ES-I3 (cell line): ENCODE data around the gene STON2.
"Not testable (repeated sequence)": the region's sequence is repeated elsewhere in the genome, so short reads cannot be mapped to it uniquely, and the experiment has no call there.

Experiments used
- H3K36me3 ChIP-seq: 2 replicates; pipeline ENCODE4 v1.6.1; 2013; ENCODE audit warnings: mild to moderate bottlenecking, low read length, control low read depth, moderate library complexity; ENCODE audit not compliant: insufficient read depth
- H3K4me1 ChIP-seq: 2 replicates; pipeline ENCODE4 v1.6.1; 2013; ENCODE audit warnings: mild to moderate bottlenecking, control low read depth, low read length; ENCODE audit not compliant: insufficient read depth
- H3K9ac ChIP-seq: 2 replicates; pipeline ENCODE4 v1.6.1; 2013; ENCODE audit warnings: low read depth, mild to moderate bottlenecking, low read length, moderate library complexity
- H3K9me3 ChIP-seq: 2 replicates; pipeline ENCODE4 v1.6.1; 2013; ENCODE audit warnings: mild to moderate bottlenecking, low read length, moderate library complexity; ENCODE audit not compliant: control insufficient read depth, insufficient read depth

STON2 gene

GRCh38 chr14:81256289-81256960 lies 143.7 kb downstream of the STON2 start:
- H3K9me3 ChIP-seq: no peaks in the 10 kb centered on the region
- H3K4me1 ChIP-seq: no peaks in the 10 kb centered on the region
- H3K36me3 ChIP-seq: no peaks in the 10 kb centered on the region
- no peak overlapping the region for H3K9ac ChIP-seq

GRCh38 chr14:81252278-81252677 lies 147.8 kb downstream of the STON2 start:
- Histone ChIP-seq H3K36me3 (no peaks in the 10 kb centered on the region), H3K4me1 (no peaks in the 10 kb centered on the region), H3K9ac (no peak overlapping the region), H3K9me3 (no peaks in the 10 kb centered on the region)

GRCh38 chr14:81247271-81247766 lies 152.8 kb downstream of the STON2 start:
- Histone ChIP-seq H3K36me3 (no peaks in the 10 kb centered on the region), H3K4me1 (no peaks in the 10 kb centered on the region), H3K9ac (no peak overlapping the region), H3K9me3 (peaks cover 7% of the 10 kb centered on the region; the same call in 1 of the 2 replicates)

- no peak overlapping the region for H3K9ac ChIP-seq
- H3K4me1 ChIP-seq: no peaks in the 10 kb centered on the region
Measured at GRCh38 chr14:81246461-81247270, 153.5 kb downstream of the STON2 start.

GRCh38 chr14:81245771-81246170 lies 154.4 kb downstream of the STON2 start:
- H3K4me1 ChIP-seq: no peaks in the 10 kb centered on the region
- no peaks in the 10 kb centered on the region for H3K36me3 ChIP-seq
- H3K9ac ChIP-seq: no peak overlapping the region
- peaks cover 7% of the 10 kb centered on the region; the same call in 1 of the 2 replicates for H3K9me3 ChIP-seq

More at GRCh38 chr14:81246461-81247270, 153.5 kb downstream of the STON2 start:
- Histone ChIP-seq H3K36me3 (no peaks in the 10 kb centered on the region), H3K9me3 (peaks cover 7% of the 10 kb centered on the region; the same call in 1 of the 2 replicates)

DNA sequence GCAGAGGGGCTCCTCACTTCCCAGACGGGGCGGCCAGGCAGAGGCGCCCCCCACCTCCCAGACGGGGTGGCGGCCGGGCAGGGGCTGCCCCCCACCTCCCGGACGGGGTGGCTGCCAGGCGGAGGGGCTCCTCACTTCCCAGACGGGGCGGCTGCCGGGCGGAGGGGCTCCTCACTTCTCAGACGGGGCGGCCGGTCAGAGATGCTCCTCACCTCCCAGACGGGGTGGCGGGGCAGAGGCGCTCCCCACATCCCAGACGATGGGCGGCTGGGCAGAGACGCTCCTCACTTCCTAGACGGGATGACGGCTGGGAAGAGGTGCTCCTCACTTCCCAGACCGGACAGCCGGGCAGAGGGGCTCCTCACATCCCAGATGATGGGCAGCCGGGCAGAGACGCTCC lies 155.7 kb downstream of the STON2 start:
- not testable (repeated sequence) for H3K4me1 ChIP-seq

GRCh38 chr14:81243499-81243898 lies 156.6 kb downstream of the STON2 start:
- Histone ChIP-seq H3K9ac (no peak overlapping the region), H3K9me3 (peaks cover 7% of the 10 kb centered on the region; the same call in 1 of the 2 replicates), H3K4me1 (no peaks in the 10 kb centered on the region), H3K36me3 (no peaks in the 10 kb centered on the region)

More for the DNA sequence above, 155.7 kb downstream of the STON2 start:
- H3K9ac ChIP-seq, H3K9me3 ChIP-seq, H3K36me3 ChIP-seq: not testable (repeated sequence)

DNA sequence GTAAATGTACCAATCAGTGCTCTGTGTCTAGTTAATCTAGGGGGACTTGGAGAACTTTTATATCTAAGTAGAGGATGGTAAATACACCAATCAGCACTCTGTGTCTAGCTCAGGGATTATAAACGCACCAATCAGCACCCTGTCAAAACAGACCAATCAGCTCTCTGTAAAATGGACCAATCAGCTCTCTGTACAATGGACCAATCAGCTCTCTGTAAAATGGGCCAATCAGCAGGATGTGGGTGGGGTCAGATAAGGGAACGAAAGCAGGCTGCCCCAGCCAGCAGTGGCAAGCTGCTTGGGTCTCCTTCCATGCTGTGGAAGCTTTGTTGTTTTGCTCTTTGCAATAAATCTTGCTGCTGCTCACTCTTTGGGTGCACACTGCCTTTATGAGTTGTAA lies 163.3 kb downstream of the STON2 start:
- H3K36me3 ChIP-seq, H3K9ac ChIP-seq, H3K9me3 ChIP-seq, H3K4me1 ChIP-seq: not testable (repeated sequence)

GRCh38 chr14:81236138-81236537 lies 164.0 kb downstream of the STON2 start:
- H3K9ac ChIP-seq: no peak overlapping the region
- no peaks in the 10 kb centered on the region for H3K36me3 ChIP-seq
- H3K9me3 ChIP-seq: no peaks in the 10 kb centered on the region
- no peaks in the 10 kb centered on the region; the same call in 1 of the 2 replicates for H3K4me1 ChIP-seq

DNA sequence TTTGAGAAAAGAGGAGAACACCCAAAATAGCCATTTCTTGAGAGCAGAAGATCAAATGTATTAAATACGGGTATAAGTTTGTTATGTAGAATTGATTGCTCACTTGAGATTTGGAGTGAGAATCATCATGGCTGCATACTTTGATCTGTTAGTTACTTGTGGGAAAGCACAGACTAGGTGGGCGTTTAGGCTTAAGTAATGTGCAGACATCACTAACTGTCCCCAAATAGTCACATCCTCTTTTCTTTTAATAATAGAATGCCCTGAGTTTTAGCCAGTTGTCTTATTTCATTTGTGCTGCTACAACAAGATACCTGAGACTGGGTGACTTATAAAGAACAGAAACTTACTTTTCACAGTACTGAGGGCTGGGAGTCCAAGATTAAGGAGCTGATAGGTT lies 165.0 kb downstream of the STON2 start:
- no peaks in the 10 kb centered on the region for H3K36me3 ChIP-seq
- H3K9ac ChIP-seq: no peak overlapping the region
- H3K4me1 ChIP-seq: no peaks in the 10 kb centered on the region; the same call in 1 of the 2 replicates
- no peaks in the 10 kb centered on the region for H3K9me3 ChIP-seq

DNA sequence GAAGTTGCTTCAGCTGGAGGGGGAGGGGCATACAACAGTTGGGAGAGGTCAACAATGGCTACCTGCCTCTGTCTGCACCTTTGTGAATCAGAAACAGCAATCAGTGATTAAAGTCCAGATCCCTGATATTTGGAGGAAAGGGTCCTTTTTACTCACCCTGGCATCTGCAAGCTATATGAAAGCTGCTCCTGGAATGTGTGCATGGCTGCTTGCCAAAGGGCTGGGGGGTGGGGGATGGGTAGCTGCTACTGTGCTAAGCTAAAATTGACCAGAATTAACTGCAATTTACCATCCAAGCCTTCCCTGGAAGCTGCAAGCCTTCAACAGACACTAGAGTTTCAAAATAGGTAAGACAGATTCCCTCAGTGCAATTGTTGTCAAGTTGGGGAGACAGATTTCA lies 165.8 kb downstream of the STON2 start:
- Histone ChIP-seq H3K36me3 (no peaks in the 10 kb centered on the region), H3K9me3 (no peaks in the 10 kb centered on the region), H3K4me1 (no peaks in the 10 kb centered on the region; the same call in 1 of the 2 replicates), H3K9ac (no peak overlapping the region)

DNA sequence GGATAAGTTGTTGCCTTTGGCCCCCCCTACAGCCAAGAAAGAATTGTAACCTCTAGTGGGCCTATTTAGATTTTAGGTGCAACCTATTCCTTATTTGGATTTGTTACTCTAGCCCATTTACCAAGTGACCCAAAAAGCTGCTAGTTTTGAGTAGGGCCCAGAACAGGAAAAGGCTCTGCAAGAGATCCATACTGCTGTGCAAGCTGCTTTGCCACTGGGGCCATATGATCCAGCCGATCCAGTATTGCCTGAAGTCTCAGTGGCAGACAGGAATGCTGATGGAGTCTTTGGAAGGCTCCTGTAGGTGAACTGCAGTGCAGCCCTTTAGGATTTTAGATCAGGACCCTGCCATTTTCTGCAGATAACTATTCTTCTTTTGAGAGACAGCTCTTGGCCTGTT lies 166.5 kb downstream of the STON2 start:
- Histone ChIP-seq H3K36me3 (no peaks in the 10 kb centered on the region), H3K9me3 (no peaks in the 10 kb centered on the region), H3K4me1 (no peaks in the 10 kb centered on the region; the same call in 1 of the 2 replicates), H3K9ac (no peak overlapping the region)

DNA sequence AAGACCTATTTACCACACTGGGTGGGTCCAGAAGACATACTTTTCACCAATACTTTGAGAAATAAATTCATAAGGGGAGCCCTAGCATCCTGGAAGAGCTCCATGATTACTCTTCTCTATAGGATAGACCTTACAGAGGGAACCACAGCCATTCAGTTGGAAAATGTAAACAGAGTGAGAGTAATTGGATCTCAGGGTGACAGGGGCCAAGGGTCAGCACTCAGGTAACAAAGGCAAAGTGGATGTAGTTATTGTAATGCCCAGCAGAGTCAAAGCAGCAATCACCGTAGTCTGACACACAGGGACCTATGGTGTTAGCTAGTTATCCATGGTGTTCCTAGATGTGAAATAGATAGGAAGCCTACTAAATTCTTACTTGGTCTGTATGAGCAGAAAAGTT lies 168.6 kb downstream of the STON2 start:
- H3K4me1 ChIP-seq: no peaks in the 10 kb centered on the region; the same call in 1 of the 2 replicates
- no peaks in the 10 kb centered on the region for H3K9me3 ChIP-seq
- no peaks in the 10 kb centered on the region for H3K36me3 ChIP-seq
- H3K9ac ChIP-seq: no peak overlapping the region

- Histone ChIP-seq H3K36me3 (no peaks in the 10 kb centered on the region), H3K9me3 (no peaks in the 10 kb centered on the region), H3K9ac (no peak overlapping the region), H3K4me1 (peaks cover 7% of the 10 kb centered on the region)
Measured at GRCh38 chr14:81224222-81224621, 175.9 kb downstream of the STON2 start.

DNA sequence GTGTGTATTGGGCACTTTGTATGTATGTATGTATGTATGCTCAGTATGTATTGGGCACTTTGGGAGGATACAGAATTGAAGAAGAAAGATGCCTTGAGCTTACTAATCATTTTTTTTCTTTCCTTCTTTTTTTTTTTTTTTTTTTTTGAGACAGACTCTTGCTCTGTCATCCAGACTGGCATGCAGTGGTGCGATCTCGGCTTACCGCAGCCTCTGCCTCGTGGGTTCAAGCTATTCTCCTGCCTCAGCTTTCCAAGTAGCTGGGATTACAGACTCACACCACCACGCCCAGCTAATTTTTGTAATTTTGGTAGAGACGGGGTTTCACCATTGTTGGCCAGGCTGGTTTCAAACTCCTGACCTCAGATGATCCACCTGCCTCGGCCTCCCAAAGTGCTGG lies 176.3 kb downstream of the STON2 start:
- H3K9ac ChIP-seq, H3K9me3 ChIP-seq, H3K4me1 ChIP-seq, H3K36me3 ChIP-seq: not testable (repeated sequence)
